Gastroesophageal sphincter (tissue), 4 donors: ENCODE results near the gene PLXDC2. TPM values are rescaled to one million over a fixed set of nuclear protein-coding genes. Genes with fewer than 3 reads are reported as not detected.

Source experiments
- ATAC-seq: fragments of 150-250 bp; one replicate; pipeline ENCODE4 v1.9.1; 2016; ENCODE audit warnings: mild to moderate bottlenecking, moderate library complexity
- H3K27ac ChIP-seq, 4 donors: fragments of 200-600 bp; sonication (generic) in 3 of 4; 1 replicate in 3 of 4; 2 replicates in 1 of 4; pipeline ENCODE4 v1.5.1; 2016 to 2019
- H3K27me3 ChIP-seq: fragments of 200-600 bp; sonication (generic); one replicate; pipeline ENCODE4 v1.5.1; 2019
- H3K36me3 ChIP-seq, 2 donors: fragments of 200-600 bp; sonication (generic); one replicate each; pipeline ENCODE4 v1.5.1; 2019; ENCODE audit warnings: control low read depth in 1 of 2
- H3K4me1 ChIP-seq, 3 donors: fragments of 200-600 bp; sonication (generic); 1 replicate in 2 of 3; 2 replicates in 1 of 3; pipeline ENCODE4 v1.5.1; 2016 to 2019; ENCODE audit warnings: control low read depth in 2 of 3
- H3K4me3 ChIP-seq, 2 donors: fragments of 200-600 bp; sonication (generic); one replicate each; pipeline ENCODE4 v1.5.1; 2019; ENCODE audit warnings: mild to moderate bottlenecking in 1 of 2, moderate library complexity in 1 of 2
- H3K9me3 ChIP-seq, 3 donors: fragments of 200-600 bp; sonication (generic); one replicate each; pipeline ENCODE4 v1.5.1; 2017 to 2019; ENCODE audit warnings: control low read depth in 2 of 3
- EP300 ChIP-seq: sonication (generic); formaldehyde crosslinking; IDR thresholded peaks from one replicate; pipeline ENCODE4 v1.6.1; 2017; ENCODE audit warnings: antibody characterized with exemption, mild to moderate bottlenecking
- POLR2A ChIP-seq, 2 donors: fragments of 450-650 bp; IDR thresholded peaks; one replicate each; pipeline ENCODE4 v1.6.1; 2017; ENCODE audit warnings: antibody characterized with exemption in 2 of 2, mild to moderate bottlenecking in 2 of 2, moderate library complexity in 1 of 2
- POLR2AphosphoS5 ChIP-seq: sonication (generic); formaldehyde crosslinking; IDR thresholded peaks from one replicate; pipeline ENCODE4 v1.6.1; 2017; ENCODE audit warnings: antibody characterized with exemption
- WGBS, 2 donors: methylation state at CpG; one replicate each; pipeline ENCODE4 v1.1.5; 2018; ENCODE audit warnings: low coverage in 1 of 2; 5-methylcytosine and 5-hydroxymethylcytosine counted together
- total RNA-seq, 4 donors: library from RNA; depleted of rRNA; stranded (reverse); fragments of >200 nt; gene quantifications; one replicate each; pipeline ENCODE4 v1.1.0, GENCODE V29; 2016
- TF ChIP-seq, protein P1 (sequence below), 4 experiments: fragments of 200-600 bp in 2 of 4; fragments of 450-650 bp in 2 of 4; sonication (generic) in 1 of 4; IDR thresholded peaks; one replicate each; pipeline ENCODE4 v1.5.1; 2017 to 2019; ENCODE audit warnings: antibody characterized with exemption in 4 of 4, mild to moderate bottlenecking in 2 of 4, moderate library complexity in 2 of 4

The PLXDC2 gene
- total RNA-seq, 4 donors from 2014 or later = 32.3 to 65.5 (median 50.5) TPM

DNA sequence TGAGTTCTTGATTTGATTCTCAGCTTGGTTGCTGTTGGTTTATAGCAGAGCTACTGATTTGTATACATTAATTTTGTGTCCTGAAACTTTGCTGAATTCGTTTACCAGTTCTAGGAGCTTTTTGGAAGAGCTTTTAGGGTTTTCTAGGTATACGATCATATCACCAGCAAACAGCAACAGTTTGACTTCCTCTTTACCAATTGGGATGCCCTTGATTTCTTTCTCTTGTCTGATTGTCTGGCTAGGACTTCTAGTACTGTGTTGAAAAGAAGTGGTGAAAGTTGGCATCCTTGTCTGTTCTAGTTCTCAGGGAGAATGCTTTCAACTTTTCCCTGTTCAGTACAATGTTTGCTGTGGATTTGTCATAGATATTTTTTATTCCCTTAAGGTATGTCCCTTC is 86.2 kb downstream of the PLXDC2 start:
- peaks cover 0 to 5% (median 3%) of the 10 kb centered on the region in 3 donors for H3K4me1 ChIP-seq
- ATAC-seq = no peak
- TF ChIP-seq POLR2A (IDR thresholded peaks at IDR 0.05) = no peak
- TF ChIP-seq, protein P1, sequence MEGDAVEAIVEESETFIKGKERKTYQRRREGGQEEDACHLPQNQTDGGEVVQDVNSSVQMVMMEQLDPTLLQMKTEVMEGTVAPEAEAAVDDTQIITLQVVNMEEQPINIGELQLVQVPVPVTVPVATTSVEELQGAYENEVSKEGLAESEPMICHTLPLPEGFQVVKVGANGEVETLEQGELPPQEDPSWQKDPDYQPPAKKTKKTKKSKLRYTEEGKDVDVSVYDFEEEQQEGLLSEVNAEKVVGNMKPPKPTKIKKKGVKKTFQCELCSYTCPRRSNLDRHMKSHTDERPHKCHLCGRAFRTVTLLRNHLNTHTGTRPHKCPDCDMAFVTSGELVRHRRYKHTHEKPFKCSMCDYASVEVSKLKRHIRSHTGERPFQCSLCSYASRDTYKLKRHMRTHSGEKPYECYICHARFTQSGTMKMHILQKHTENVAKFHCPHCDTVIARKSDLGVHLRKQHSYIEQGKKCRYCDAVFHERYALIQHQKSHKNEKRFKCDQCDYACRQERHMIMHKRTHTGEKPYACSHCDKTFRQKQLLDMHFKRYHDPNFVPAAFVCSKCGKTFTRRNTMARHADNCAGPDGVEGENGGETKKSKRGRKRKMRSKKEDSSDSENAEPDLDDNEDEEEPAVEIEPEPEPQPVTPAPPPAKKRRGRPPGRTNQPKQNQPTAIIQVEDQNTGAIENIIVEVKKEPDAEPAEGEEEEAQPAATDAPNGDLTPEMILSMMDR (IDR thresholded peaks at IDR 0.05) = no peak
- no peak for TF ChIP-seq POLR2AphosphoS5
- TF ChIP-seq EP300 = no peak
- H3K4me3 ChIP-seq = no peak overlapping the region
- H3K36me3 ChIP-seq = no peaks in the 10 kb centered on the region
- H3K27me3 ChIP-seq = no peaks in the 10 kb centered on the region
- H3K9me3 ChIP-seq = no peaks in the 10 kb centered on the region
- 68 to 85% methylated on average over 2 of the region's 2 CpGs for WGBS, 2 donors
- no peak overlapping the region for H3K27ac ChIP-seq

DNA sequence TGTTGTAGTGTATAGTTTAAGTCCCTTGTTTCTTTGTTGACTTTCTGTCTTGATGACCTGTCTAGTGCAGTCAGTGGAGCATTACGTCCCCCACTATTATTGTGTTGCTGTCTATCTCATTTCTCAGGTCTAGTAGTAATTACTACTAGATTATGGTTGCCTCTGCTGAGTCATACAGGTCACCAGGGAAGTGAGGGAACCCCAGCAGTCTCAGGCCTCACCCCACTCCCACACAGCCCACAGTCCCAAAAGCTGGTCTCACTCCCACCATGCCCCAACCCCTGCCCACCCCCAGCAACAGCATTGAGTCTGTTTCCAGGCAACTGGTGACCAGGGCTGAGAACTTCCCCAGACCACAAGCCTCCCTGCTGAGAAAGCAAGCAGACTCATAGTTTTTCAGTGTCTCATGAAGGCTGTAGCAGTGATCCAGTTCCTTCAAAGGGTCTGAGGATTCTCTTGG is 88.0 kb downstream of the PLXDC2 start:
- peaks cover 0 to 5% (median 3%) of the 10 kb centered on the region in 3 donors for H3K4me1 ChIP-seq
- H3K27ac ChIP-seq = no peak overlapping the region
- no peak for ATAC-seq
- H3K4me3 ChIP-seq = no peak overlapping the region
- 100% methylated on average over 1 of the region's 1 CpG; no CpG with 5 or more reads in 1 of the 2 donors for WGBS, 2 donors
- TF ChIP-seq POLR2AphosphoS5 (no peak), EP300 (no peak), POLR2A (IDR thresholded peaks at IDR 0.05) (no peak)
- TF ChIP-seq, protein P1 (IDR thresholded peaks at IDR 0.05) = no peak
- H3K9me3 ChIP-seq = no peaks in the 10 kb centered on the region
- no peaks in the 10 kb centered on the region for H3K36me3 ChIP-seq
- no peaks in the 10 kb centered on the region for H3K27me3 ChIP-seq

DNA sequence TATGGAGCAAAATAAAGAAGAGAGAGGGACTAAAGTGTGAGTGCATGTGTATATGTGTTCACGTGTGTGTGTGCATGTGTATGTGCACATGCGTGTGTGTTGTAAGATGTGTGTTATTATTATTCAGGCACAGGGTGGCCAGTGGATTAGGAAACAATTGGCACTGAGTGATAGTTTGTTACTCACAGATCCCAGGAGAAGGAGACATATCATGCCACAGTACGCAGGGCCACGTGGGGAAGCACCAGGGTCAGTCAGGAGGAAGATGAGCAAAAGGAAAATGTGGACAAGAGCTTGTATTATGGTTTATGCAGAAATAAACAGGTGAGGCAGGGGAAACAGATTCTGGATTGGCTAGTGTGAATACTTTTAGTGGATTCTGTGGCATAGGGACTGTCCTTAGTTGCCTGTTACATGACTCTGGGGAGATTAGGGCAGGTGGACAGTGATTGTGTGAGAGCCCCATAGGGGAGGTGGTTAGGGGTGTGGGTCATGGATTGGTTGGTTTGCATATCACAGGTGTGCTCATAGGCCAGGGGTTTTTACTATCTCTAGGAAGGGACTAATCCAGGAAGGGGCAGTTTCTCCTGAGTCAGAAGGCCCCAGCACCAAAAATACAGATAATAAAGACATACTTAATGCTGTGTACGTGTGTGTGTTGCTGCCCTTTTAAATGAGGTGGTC is 90.0 kb downstream of the PLXDC2 start:
- peak; percentile 22 for ATAC-seq
- no peak overlapping the region for H3K27ac ChIP-seq
- WGBS, 2 donors = 86 to 95% methylated on average over 4 to 5 of the region's 5 CpGs

DNA sequence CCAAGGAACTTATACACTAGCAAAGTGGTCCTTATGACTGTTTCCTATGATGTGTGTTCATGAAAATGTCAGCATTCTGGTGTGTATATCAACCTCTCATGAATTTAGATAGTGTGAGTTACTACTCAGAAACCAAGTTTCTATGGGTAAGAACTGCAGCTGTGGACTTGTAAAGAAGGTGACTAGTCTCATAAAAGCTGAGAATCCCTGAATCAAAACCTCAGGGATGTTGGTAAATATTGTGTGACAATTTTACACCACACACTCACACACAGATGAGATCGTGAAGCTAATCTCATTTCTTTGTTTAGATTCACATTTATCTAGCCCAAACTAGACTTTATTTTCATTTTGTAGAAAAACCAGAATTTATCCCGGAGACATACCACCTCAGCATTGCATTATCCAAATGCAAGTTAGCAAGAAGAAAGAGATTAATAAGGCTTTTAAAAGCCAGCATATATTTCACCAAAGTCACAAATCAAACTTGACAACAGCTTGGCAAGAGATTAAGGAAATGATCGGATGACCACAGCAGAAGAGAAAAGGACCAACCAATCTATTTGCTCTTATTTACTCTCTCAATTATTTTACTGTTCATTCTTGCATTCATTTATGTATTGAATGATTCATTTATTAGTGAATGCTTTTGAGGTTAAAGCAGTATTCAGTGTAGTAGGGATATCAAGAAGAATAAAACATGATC is 92.9 kb downstream of the PLXDC2 start:
- no peaks in the 10 kb centered on the region for H3K9me3 ChIP-seq
- no peaks in the 10 kb centered on the region for H3K27me3 ChIP-seq
- 39 to 53% methylated on average over 3 of the region's 3 CpGs for WGBS, 2 donors
- H3K4me3 ChIP-seq = no peak overlapping the region
- no peak for ATAC-seq
- no peaks in the 10 kb centered on the region for H3K36me3 ChIP-seq
- TF ChIP-seq POLR2A (IDR thresholded peaks at IDR 0.05) (no peak), POLR2AphosphoS5 (no peak), EP300 (no peak)
- TF ChIP-seq, protein P1 (IDR thresholded peaks at IDR 0.05) = no peak
- peaks cover 0 to 7% (median 3%) of the 10 kb centered on the region in 3 donors for H3K4me1 ChIP-seq
- H3K27ac ChIP-seq = no peak overlapping the region

More for the DNA sequence above, 90.0 kb downstream of the PLXDC2 start:
- no peak overlapping the region for H3K4me3 ChIP-seq
- H3K9me3 ChIP-seq = no peaks in the 10 kb centered on the region
- TF ChIP-seq EP300 (no peak), POLR2AphosphoS5 (no peak), POLR2A (IDR thresholded peaks at IDR 0.05) (no peak)
- TF ChIP-seq, protein P1 (IDR thresholded peaks at IDR 0.05) = no peak
- no peaks in the 10 kb centered on the region for H3K36me3 ChIP-seq
- peaks cover 0 to 5% (median 3%) of the 10 kb centered on the region in 3 donors for H3K4me1 ChIP-seq
- no peaks in the 10 kb centered on the region for H3K27me3 ChIP-seq
